Dendritic cell treated with granulocyte-macrophage colony-stimulating factor and Interleukin-4, amounts not matched to agents 40 ng/mL and 50 ng/mL, for 4 days (primary cell): ENCODE data around the gene JMJD4.

Experiments
- H3K27ac Mint-ChIP-seq: one replicate; pipeline ENCODE4 v1.8.0; 2022; ENCODE audit warnings: mild to moderate bottlenecking, mixed read lengths
- H3K27me3 Mint-ChIP-seq: one replicate; pipeline ENCODE4 v1.8.0; 2022; ENCODE audit warnings: mild to moderate bottlenecking, mixed read lengths
- H3K36me3 Mint-ChIP-seq: one replicate; pipeline ENCODE4 v1.8.0; 2022; ENCODE audit warnings: low read depth, mixed read lengths
- H3K4me1 Mint-ChIP-seq: one replicate; pipeline ENCODE4 v1.8.0; 2022; ENCODE audit warnings: low read depth, mixed read lengths
- H3K4me3 Mint-ChIP-seq: one replicate; pipeline ENCODE4 v1.8.0; 2022; ENCODE audit warnings: mild to moderate bottlenecking, moderate library complexity, mixed read lengths
- H3K9me3 Mint-ChIP-seq: one replicate; pipeline ENCODE4 v1.8.0; 2022; ENCODE audit warnings: mixed read lengths
- intact Hi-C: fragments of 100-400 bp; cut with micrococcal nuclease; formaldehyde crosslinking; loops from one replicate; pipeline ENCODE4 v1.15.0; 2022

Gene JMJD4

GRCh38 chr1:227734856-227735538, at the start of gene JMJD4, which contains the start of gene SNAP47:
TSS of gene JMJD4 (minus strand) at chr1:227735302. CDS start at chr1:227735273, 29 bp downstream.
TSS of gene SNAP47 (plus strand) at chr1:227735435. CDS start at chr1:227747737, 12,302 bp downstream.
- Mint-ChIP-seq H3K9me3 (no peaks in the 10 kb centered on the region), H3K27me3 (no peaks in the 10 kb centered on the region), H3K4me3 (peak within 1 kb of the TSS; percentile 87), H3K27ac (peak within 1 kb of the TSS; percentile 80), H3K4me1 (peaks cover 36% of the 10 kb centered on the region), H3K36me3 (peaks cover 45% of the 10 kb centered on the region)
- intact Hi-C loops, result loop anchor here (1.0 kb wide), 1 partner anchor 172 kb away; the partner anchor contains the start of gene ZNF678

- peaks cover 13% of the 10 kb centered on the region for H3K4me1 Mint-ChIP-seq
- intact Hi-C loops, result no loop called here
- no peak overlapping the region for H3K27ac Mint-ChIP-seq
- H3K27me3 Mint-ChIP-seq, result peaks cover 31% of the 10 kb centered on the region
- H3K36me3 Mint-ChIP-seq, result peaks cover 27% of the 10 kb centered on the region
- H3K9me3 Mint-ChIP-seq, result no peaks in the 10 kb centered on the region
- no peak overlapping the region for H3K4me3 Mint-ChIP-seq
These were observed 47.1 kb upstream of the JMJD4 start for GRCh38 chr1:227782226-227782625.

- Mint-ChIP-seq H3K27me3 (peaks cover 23% of the 10 kb centered on the region), H3K4me1 (peaks cover 5% of the 10 kb centered on the region), H3K27ac (no peak overlapping the region), H3K9me3 (no peaks in the 10 kb centered on the region), H3K36me3 (peaks cover 32% of the 10 kb centered on the region), H3K4me3 (no peak overlapping the region)
- intact Hi-C loops, result no loop called here
These were observed 46.3 kb upstream of the JMJD4 start for GRCh38 chr1:227781314-227781930.

DNA sequence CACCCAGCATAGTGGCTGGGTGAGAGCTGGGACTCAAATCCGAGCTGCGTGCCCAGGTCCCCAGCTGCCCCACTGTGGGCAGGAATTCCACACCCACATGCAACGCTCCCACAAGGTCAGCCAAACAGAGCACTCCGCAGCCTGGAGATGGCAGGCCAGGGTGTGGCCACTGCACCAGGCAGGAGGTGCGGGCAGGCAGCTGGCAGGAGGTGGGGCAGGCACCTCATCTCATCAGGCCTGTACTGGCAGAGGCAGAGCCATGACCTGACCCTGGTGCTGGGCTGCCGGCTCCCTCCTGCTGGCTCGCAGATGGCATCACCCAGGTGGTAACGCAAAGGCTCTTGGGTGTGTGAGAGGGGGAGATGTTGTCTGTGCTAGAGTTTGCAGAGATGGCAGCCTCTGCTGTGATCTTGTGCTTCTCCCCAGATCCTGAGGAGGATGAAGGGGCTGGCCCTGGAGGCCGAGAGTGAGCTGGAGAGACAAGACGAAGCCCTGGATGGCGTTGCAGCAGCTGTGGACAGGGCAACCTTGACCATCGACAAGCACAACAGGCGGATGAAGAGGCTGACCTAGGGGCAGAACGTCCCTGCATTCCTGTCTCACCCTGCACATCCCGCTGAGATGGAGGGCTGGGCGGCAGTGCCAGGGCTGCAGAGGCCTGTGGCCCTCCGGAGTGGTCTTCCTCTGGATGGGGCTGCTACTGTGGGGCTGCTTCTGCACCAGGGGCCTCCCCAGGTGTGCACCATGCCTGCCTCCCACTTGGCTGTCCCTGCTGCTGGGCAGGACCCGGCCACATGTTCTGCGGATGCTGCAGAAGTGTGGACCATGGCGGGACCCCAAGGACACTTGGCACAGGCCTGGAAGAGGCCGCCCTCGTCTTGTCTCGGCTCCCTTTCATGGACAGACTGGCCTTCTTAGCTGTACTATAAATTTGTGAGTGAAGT, 45.3 kb upstream of the JMJD4 start:
- Mint-ChIP-seq H3K36me3 (peaks cover 42% of the 10 kb centered on the region), H3K27ac (no peak overlapping the region), H3K4me3 (no peak overlapping the region), H3K9me3 (no peaks in the 10 kb centered on the region), H3K4me1 (no peaks in the 10 kb centered on the region), H3K27me3 (peaks cover 13% of the 10 kb centered on the region)
- intact Hi-C loops, result no loop called here

GRCh38 chr1:227779685-227780084, 44.6 kb upstream of the JMJD4 start:
- Mint-ChIP-seq H3K27me3 (peaks cover 7% of the 10 kb centered on the region), H3K36me3 (peaks cover 49% of the 10 kb centered on the region), H3K4me3 (no peak overlapping the region), H3K9me3 (no peaks in the 10 kb centered on the region), H3K4me1 (no peaks in the 10 kb centered on the region), H3K27ac (no peak overlapping the region)
- intact Hi-C loops, result no loop called here

GRCh38 chr1:227779021-227779441, 43.9 kb upstream of the JMJD4 start:
- Mint-ChIP-seq H3K4me1 (no peaks in the 10 kb centered on the region), H3K27me3 (peaks cover under 1% of the 10 kb centered on the region), H3K36me3 (peaks cover 56% of the 10 kb centered on the region), H3K27ac (no peak overlapping the region), H3K9me3 (no peaks in the 10 kb centered on the region), H3K4me3 (no peak overlapping the region)
- intact Hi-C loops, result no loop called here

DNA sequence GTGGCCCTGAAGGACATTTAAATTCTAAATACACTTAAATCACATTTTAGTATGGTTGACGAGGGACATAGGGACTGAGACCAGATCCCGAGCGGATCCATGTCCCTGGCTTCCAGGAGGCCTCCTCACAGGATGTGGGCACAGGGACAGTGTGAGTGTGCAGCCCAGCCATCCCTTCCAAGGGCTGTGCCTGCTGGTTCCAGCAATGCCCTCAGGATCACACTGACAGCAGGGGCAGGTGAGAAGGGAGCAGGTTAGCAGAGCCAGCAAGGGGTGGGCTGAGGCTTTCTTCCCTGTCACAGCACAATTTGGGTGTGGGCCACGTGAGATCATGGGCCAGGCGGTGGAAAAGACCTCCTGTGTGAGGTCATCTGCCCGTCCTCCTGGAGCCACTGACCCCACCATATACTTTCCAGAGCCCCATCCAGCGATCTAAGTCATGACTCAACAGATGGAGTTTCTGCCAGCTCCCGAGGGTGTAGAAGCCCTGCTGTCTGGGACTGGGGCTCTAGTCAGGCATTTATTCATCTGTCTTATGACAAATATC, 43.4 kb upstream of the JMJD4 start:
- no peaks in the 10 kb centered on the region for H3K27me3 Mint-ChIP-seq
- no peaks in the 10 kb centered on the region for H3K4me1 Mint-ChIP-seq
- H3K27ac Mint-ChIP-seq, result no peak overlapping the region
- intact Hi-C loops, result no loop called here
- H3K9me3 Mint-ChIP-seq, result no peaks in the 10 kb centered on the region
- H3K4me3 Mint-ChIP-seq, result no peak overlapping the region
- H3K36me3 Mint-ChIP-seq, result peaks cover 60% of the 10 kb centered on the region

- Mint-ChIP-seq H3K27me3 (no peaks in the 10 kb centered on the region), H3K36me3 (peaks cover 60% of the 10 kb centered on the region), H3K4me3 (no peak overlapping the region), H3K4me1 (no peaks in the 10 kb centered on the region), H3K9me3 (no peaks in the 10 kb centered on the region), H3K27ac (no peak overlapping the region)
- intact Hi-C loops, result no loop called here
These were observed 42.5 kb upstream of the JMJD4 start for GRCh38 chr1:227777646-227778045.

DNA sequence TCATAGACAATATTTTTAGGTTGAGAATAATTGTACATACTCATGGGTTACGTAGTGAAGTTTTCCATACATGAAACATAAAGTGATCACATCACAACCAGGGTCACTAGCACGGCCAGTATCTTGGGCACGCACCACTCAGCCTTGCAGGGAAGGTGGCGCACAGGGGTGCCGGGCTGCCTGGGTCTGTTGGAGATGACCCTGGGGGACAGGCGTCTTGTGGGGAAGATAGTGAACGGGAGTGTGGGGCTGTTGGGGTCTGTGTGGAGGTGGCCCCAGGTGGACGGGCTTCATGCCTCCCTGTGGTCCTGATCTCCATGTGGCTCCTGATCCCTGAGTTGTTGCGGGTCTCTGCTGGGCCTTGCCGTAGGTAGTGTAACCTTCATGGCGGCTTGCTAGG, 42.1 kb upstream of the JMJD4 start:
- Mint-ChIP-seq H3K27me3 (no peaks in the 10 kb centered on the region), H3K27ac (no peak overlapping the region), H3K36me3 (peaks cover 60% of the 10 kb centered on the region), H3K9me3 (no peaks in the 10 kb centered on the region), H3K4me3 (no peak overlapping the region), H3K4me1 (no peaks in the 10 kb centered on the region)
- intact Hi-C loops, result no loop called here

DNA sequence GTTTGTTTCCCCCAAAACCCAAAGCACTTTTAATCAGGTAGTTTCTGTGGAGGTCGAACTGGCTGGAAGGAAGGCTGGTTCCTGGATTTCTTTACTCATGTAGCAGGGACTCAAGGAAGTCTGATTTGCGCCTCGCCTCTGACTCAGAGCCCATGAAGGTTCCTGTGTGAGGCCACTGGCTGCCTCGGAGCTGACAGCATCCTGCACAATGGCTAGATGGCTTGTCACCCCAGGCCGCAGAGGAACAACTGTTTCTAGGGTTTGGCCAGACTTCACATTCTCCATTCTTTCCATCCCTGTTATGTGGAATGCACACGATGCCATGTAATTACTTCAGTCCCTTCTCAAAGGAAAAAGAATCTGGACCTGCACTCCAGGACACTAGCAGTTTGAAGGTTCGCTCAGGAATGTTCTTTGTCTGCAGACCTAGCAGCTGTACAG, 41.2 kb upstream of the JMJD4 start:
- Mint-ChIP-seq H3K4me3 (no peak overlapping the region), H3K27me3 (no peaks in the 10 kb centered on the region), H3K27ac (no peak overlapping the region), H3K4me1 (no peaks in the 10 kb centered on the region), H3K36me3 (peaks cover 61% of the 10 kb centered on the region), H3K9me3 (no peaks in the 10 kb centered on the region)
- intact Hi-C loops, result no loop called here

DNA sequence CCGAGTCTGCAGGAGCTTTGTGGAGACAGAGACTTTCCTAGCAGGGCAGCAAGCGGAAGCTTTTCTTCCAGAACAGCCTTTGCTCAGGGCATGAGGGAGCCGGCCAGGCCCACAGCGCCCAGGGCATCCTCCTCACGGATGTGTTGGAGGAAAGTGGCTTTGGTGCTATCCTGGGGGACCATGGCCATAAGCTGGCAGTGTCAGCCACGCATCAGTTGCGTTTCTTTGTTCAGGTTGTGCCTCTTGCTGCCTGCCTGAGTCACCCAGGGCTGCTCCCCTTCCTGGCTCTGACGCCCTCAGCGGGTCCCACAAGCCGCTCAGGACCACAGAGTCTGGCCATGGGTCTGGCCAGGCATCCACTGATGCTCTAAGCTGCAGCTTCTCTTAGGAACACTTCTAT, 40.7 kb upstream of the JMJD4 start:
- Mint-ChIP-seq H3K4me3 (no peak overlapping the region), H3K27ac (no peak overlapping the region), H3K4me1 (no peaks in the 10 kb centered on the region), H3K36me3 (peaks cover 61% of the 10 kb centered on the region), H3K27me3 (no peaks in the 10 kb centered on the region), H3K9me3 (no peaks in the 10 kb centered on the region)
- intact Hi-C loops, result no loop called here

- intact Hi-C loops, result no loop called here
- Mint-ChIP-seq H3K27me3 (no peaks in the 10 kb centered on the region), H3K9me3 (no peaks in the 10 kb centered on the region), H3K4me3 (no peak overlapping the region), H3K36me3 (peaks cover 61% of the 10 kb centered on the region), H3K4me1 (no peaks in the 10 kb centered on the region), H3K27ac (no peak overlapping the region)
These were observed 39.9 kb upstream of the JMJD4 start for GRCh38 chr1:227774821-227775661.
